Psoas muscle (tissue), 8 donors: ENCODE data around the gene WDR49. TPM values are rescaled to one million over a fixed set of nuclear protein-coding genes. Genes with fewer than 3 reads are reported as not detected.

Source experiments
- ATAC-seq, 4 donors: fragments of 200-7000 bp; cut with Tn5 transposase; one replicate each; pipeline ENCODE4 v1.9.1; 2020; ENCODE audit warnings: moderate library complexity in 3 of 4, mild to moderate bottlenecking in 2 of 4
- DNase-seq, 2 donors: peaks; one replicate each; pipeline ENCODE4 v3.0.0-alpha.2; 2020
- H3K27ac ChIP-seq: fragments of 200-600 bp; one replicate; pipeline ENCODE4 v1.8.0; 2022
- H3K27me3 ChIP-seq, 3 donors: fragments of 200-600 bp in 1 of 3; one replicate each; pipeline versions ENCODE4 v1.6.1 to v1.8.0; 2013 to 2022; ENCODE audit warnings: low read length in 2 of 3, mild to moderate bottlenecking in 2 of 3, moderate library complexity in 1 of 3; ENCODE audit not compliant: insufficient read depth in 3 of 3
- H3K36me3 ChIP-seq, 2 donors: fragments of 200-600 bp in 1 of 2; one replicate each; pipeline versions ENCODE4 v1.6.1 to v1.8.0; 2013 to 2022; ENCODE audit warnings: low read depth in 1 of 2, mild to moderate bottlenecking in 1 of 2, moderate library complexity in 1 of 2; ENCODE audit not compliant: insufficient read depth in 1 of 2
- H3K4me1 ChIP-seq: fragments of 200-600 bp; one replicate; pipeline ENCODE4 v1.8.0; 2022
- H3K4me3 ChIP-seq: fragments of 200-600 bp; one replicate; pipeline ENCODE4 v1.8.0; 2022; ENCODE audit warnings: mild to moderate bottlenecking
- H3K9me3 ChIP-seq: fragments of 200-600 bp; one replicate; pipeline ENCODE4 v1.8.0; 2022
- WGBS, 3 donors: extraction: QIAGEN DNeasy Blood & Tissue Kit; methylation state at CpG; one replicate each; pipeline versions ENCODE4 v1.1.6 to v1.1.7; 2013; 5-methylcytosine and 5-hydroxymethylcytosine counted together
- intact Hi-C, 2 donors: fragments of 100-400 bp; cut with DNase I; formaldehyde crosslinking; loops; one replicate each; pipeline versions ENCODE4 v1.11.0 to v1.14.2; 2022
- polyA plus RNA-seq, 3 donors: library from polyadenylated mRNA; stranded (reverse); fragments of 200-250 nt; gene quantifications; one replicate each; pipeline ENCODE4 v1.2.3, GENCODE V29; 2013
- total RNA-seq, 4 donors: library from RNA; stranded (reverse); fragmentation: NEBNext Ultra II Directional in 2 of 4; extraction: Animal tissue kit (Norgen Biotek cat#: 25700) in 2 of 4; gene quantifications; one replicate each; pipeline versions ENCODE4 v1.2.1 to v1.2.4, GENCODE V29; 2021 to 2023
- TF ChIP-seq, protein P1 (sequence below): fragments of 200-600 bp; IDR thresholded peaks from one replicate; pipeline ENCODE4 v1.8.0; 2022; ENCODE audit warnings: antibody characterized with exemption
- donor health status: healthy with polysubstance abuse.
- donor health status: DM: no; HTN: no; CAD: no; lungs with moderate emphysema.
- donor health status: Bipolar disorder and iron deficiency.
- donor health status: healthy.
- donor health status: DM: yes; HTN: yes; CAD: no.
- donor health status: DM: no; HTN: no; CAD: no.
- donor health status: DM: no; HTN: no; CAD: no.
- donor health status: DM: yes; HTN: yes; CAD: no.

Gene WDR49
- total and polyA plus RNA-seq, 7 donors = 0.03 to 4.4 (median 0.61) TPM; not detected in 3

GRCh38 chr3:167497903-167498302 is 155.8 kb downstream of the WDR49 start:
- no peak for ATAC-seq
- Histone ChIP-seq H3K27me3 (no peaks in the 10 kb centered on the region), H3K4me3 (no peak overlapping the region), H3K27ac (no peak overlapping the region), H3K36me3 (no peaks in the 10 kb centered on the region), H3K4me1 (no peaks in the 10 kb centered on the region), H3K9me3 (no peaks in the 10 kb centered on the region)
- no peak for DNase-seq
- intact Hi-C loops = no loop called here
- TF ChIP-seq, protein P1, sequence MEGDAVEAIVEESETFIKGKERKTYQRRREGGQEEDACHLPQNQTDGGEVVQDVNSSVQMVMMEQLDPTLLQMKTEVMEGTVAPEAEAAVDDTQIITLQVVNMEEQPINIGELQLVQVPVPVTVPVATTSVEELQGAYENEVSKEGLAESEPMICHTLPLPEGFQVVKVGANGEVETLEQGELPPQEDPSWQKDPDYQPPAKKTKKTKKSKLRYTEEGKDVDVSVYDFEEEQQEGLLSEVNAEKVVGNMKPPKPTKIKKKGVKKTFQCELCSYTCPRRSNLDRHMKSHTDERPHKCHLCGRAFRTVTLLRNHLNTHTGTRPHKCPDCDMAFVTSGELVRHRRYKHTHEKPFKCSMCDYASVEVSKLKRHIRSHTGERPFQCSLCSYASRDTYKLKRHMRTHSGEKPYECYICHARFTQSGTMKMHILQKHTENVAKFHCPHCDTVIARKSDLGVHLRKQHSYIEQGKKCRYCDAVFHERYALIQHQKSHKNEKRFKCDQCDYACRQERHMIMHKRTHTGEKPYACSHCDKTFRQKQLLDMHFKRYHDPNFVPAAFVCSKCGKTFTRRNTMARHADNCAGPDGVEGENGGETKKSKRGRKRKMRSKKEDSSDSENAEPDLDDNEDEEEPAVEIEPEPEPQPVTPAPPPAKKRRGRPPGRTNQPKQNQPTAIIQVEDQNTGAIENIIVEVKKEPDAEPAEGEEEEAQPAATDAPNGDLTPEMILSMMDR = no peak
- WGBS, 3 donors = 97 to 99% (median 97%) methylated on average over 7 of the region's 7 CpGs

- 66 to 73% (median 66%) methylated on average over 3 of the region's 3 CpGs for WGBS, 3 donors
- no peak overlapping the region for H3K27ac ChIP-seq
- no peaks in the 10 kb centered on the region for H3K9me3 ChIP-seq
- DNase-seq (no peak), ATAC-seq (no peak)
- intact Hi-C loops = no loop called here
- no peaks in the 10 kb centered on the region for H3K4me1 ChIP-seq
- peaks cover 0 to 2% (median 0%) of the 10 kb centered on the region in 3 donors for H3K27me3 ChIP-seq
- TF ChIP-seq, protein P1 = no peak
- H3K4me3 ChIP-seq = no peak overlapping the region
- no peaks in the 10 kb centered on the region for H3K36me3 ChIP-seq
Observed at GRCh38 chr3:167493244-167493643, 160.5 kb downstream of the WDR49 start.

DNA sequence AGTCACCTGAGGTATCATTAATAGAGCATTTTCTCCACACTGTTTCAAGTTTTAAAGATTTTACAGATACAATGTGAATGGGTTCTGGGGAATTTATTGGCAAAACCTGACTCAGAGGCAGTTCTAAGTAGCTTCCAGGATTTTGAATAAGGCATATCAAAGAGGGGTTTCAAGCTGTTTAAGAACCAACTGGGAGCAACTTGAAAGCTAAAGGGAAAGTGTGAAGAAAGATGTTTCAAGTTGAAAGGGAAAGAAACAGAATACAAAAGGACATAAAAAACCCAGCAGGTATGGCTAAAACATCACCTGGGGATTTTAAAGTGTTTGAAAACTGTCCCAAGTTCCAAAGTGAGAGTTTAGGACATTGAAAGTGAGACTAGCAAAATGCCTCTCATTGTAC is 162.1 kb downstream of the WDR49 start:
- H3K27ac ChIP-seq = no peak overlapping the region
- ATAC-seq = no peak
- H3K27me3 ChIP-seq = peaks cover 0 to 2% (median 0%) of the 10 kb centered on the region in 3 donors

GRCh38 chr3:167489571-167489970 is 164.2 kb downstream of the WDR49 start:
- intact Hi-C loops = no loop called here
- TF ChIP-seq, protein P1 = no peak
- WGBS, 3 donors = 77 to 86% (median 79%) methylated on average over 1 of the region's 1 CpG

More for the DNA sequence above, 162.1 kb downstream of the WDR49 start:
- Histone ChIP-seq H3K9me3 (no peaks in the 10 kb centered on the region), H3K4me1 (no peaks in the 10 kb centered on the region), H3K4me3 (no peak overlapping the region), H3K36me3 (no peaks in the 10 kb centered on the region)
- no peak for DNase-seq
- TF ChIP-seq, protein P1 = no peak
- intact Hi-C loops = no loop called here

GRCh38 chr3:167487556-167487955 is 166.2 kb downstream of the WDR49 start:
- 55 to 69% (median 68%) methylated on average over 3 of the region's 3 CpGs for WGBS, 3 donors

More at GRCh38 chr3:167489571-167489970, 164.2 kb downstream of the WDR49 start:
- Histone ChIP-seq H3K27ac (no peak overlapping the region), H3K4me1 (no peaks in the 10 kb centered on the region), H3K4me3 (no peak overlapping the region), H3K9me3 (no peaks in the 10 kb centered on the region), H3K27me3 (peaks cover 0 to 2% (median 0%) of the 10 kb centered on the region in 3 donors), H3K36me3 (no peaks in the 10 kb centered on the region)
- ATAC-seq (no peak), DNase-seq (no peak)

More at GRCh38 chr3:167487556-167487955, 166.2 kb downstream of the WDR49 start:
- Histone ChIP-seq H3K27me3 (no peaks in the 10 kb centered on the region), H3K27ac (no peak overlapping the region), H3K9me3 (no peaks in the 10 kb centered on the region), H3K36me3 (no peaks in the 10 kb centered on the region), H3K4me3 (no peak overlapping the region), H3K4me1 (no peaks in the 10 kb centered on the region)
- intact Hi-C loops = no loop called here
- TF ChIP-seq, protein P1 = no peak
- ATAC-seq (no peak), DNase-seq (no peak)
